ENCODE results near the gene SORBS2. TPM values are rescaled to one million over a fixed set of nuclear protein-coding genes. Genes with fewer than 3 reads are reported as not detected.
A peak's percentile ranks its signal among the peaks of the same experiment; 100 is the strongest.

SORBS2 gene
- total and polyA plus RNA-seq, 2 donors (not counting 1 experiment from before 2014, with no cell fraction given) = 0.25 to 0.89 TPM

DNA sequence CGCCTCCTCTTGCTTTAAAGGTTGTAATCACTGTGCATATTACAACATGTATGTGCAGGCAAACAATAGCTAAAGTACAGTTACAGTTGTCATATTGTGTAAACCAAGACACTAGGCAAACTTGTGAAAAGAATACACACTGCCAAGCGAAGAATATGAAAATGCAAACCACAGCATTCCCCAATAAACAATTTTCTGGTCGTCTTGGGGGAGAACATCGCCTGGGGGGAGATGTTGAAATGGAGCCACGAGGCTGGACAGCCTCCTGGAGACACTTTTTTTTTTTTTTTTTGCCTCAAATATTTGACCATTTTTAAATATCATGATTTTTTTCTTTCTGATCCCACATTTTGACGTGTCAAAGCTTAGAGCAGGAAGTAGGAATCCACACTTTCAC lies 225.0 kb downstream of the SORBS2 start:
- peaks cover 55% of the 10 kb centered on the region for H3K27me3 Mint-ChIP-seq
- peak overlapping the region; percentile 53 for H2AFZ ChIP-seq (ENCODE audit: insufficient read depth, low read depth, low read length, poor library complexity, severe bottlenecking)

DNA sequence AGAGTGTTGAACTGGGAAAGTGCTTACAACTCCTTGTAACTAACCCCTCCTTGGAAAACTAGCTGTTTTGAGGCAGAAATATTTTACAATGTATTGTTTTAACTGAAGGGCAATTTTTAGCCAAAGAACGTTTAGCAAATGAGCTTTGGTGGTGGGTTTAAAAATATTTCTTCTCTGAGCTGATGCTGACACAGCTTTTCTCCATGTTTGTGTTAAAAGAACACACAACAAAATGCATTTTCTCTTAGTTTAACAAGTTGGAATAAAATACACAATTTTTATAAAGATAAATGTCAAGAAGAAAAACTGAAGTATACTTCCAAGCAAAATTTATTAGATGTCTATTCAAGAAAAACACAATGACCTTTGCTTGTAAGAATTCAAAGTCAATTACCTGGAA lies 226.8 kb downstream of the SORBS2 start:
- TF ChIP-seq EZH2 (IDR thresholded peaks at IDR 0.05; ENCODE audit: borderline replicate concordance, insufficient read depth, low read depth, low read length, poor library complexity, severe bottlenecking) = no peak
- TF ChIP-seq, protein P1, sequence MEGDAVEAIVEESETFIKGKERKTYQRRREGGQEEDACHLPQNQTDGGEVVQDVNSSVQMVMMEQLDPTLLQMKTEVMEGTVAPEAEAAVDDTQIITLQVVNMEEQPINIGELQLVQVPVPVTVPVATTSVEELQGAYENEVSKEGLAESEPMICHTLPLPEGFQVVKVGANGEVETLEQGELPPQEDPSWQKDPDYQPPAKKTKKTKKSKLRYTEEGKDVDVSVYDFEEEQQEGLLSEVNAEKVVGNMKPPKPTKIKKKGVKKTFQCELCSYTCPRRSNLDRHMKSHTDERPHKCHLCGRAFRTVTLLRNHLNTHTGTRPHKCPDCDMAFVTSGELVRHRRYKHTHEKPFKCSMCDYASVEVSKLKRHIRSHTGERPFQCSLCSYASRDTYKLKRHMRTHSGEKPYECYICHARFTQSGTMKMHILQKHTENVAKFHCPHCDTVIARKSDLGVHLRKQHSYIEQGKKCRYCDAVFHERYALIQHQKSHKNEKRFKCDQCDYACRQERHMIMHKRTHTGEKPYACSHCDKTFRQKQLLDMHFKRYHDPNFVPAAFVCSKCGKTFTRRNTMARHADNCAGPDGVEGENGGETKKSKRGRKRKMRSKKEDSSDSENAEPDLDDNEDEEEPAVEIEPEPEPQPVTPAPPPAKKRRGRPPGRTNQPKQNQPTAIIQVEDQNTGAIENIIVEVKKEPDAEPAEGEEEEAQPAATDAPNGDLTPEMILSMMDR (IDR thresholded peaks at IDR 0.05) = no peak

More for the DNA sequence above, 225.0 kb downstream of the SORBS2 start:
- H3K4me1 ChIP-seq (ENCODE audit: control insufficient read depth in 2 of 2, insufficient read depth in 2 of 2, low read length in 2 of 2) = peaks cover 12 to 13% of the 10 kb centered on the region in 2 donors
- ChIA-PET CTCF (interaction anchor here (0.7 to 2.3 kb wide), 4 partner anchors 9 to 487 kb away, joined by 3 to 13 read pairs (median 4); no protein-coding TSS in a partner anchor), POLR2A (interaction anchor here (0.6 kb wide), 2 partner anchors 51 to 114 kb away, joined by 3 to 6 read pairs; partner anchors contain the start of gene PDLIM3)
- no CpG with 5 or more reads among the region's 6 CpGs for WGBS (ENCODE audit: insufficient coverage)
- peaks cover 0 to 11% (median 2%) of the 10 kb centered on the region in 3 donors for H3K9me3 ChIP-seq (ENCODE audit: control extremely low read depth in 1 of 3, control insufficient read depth in 2 of 3, insufficient read depth in 1 of 3, low read length in 2 of 3)
- DNase-seq = no peak
- no peaks in the 10 kb centered on the region for H4K20me1 ChIP-seq (ENCODE audit: control insufficient read depth, insufficient read depth, low read length, poor library complexity, severe bottlenecking)
- no peaks in the 10 kb centered on the region for H3K36me3 ChIP-seq (replicated peaks in 1 of 2; ENCODE audit: control extremely low read depth in 1 of 2, control insufficient read depth in 1 of 2, extremely low read depth in 1 of 2, insufficient read depth in 2 of 2, low read length in 1 of 2)
- Mint-ChIP-seq H3K4me1 (peaks cover 27% of the 10 kb centered on the region), H3K27ac (peak overlapping the region; percentile 93), H3K9me3 (ENCODE audit: insufficient read depth) (peaks cover 4% of the 10 kb centered on the region), H3K4me3 (peak overlapping the region; percentile 88)
- no peaks in the 10 kb centered on the region for H3K79me2 ChIP-seq (ENCODE audit: control insufficient read depth, insufficient read depth, low read length)
- H3K9ac ChIP-seq (ENCODE audit: low read length) = peak overlapping the region; percentile 55
- TF ChIP-seq, protein P1 (IDR thresholded peaks at IDR 0.05) = no peak
- no peak for TF ChIP-seq EZH2 (IDR thresholded peaks at IDR 0.05; ENCODE audit: borderline replicate concordance, insufficient read depth, low read depth, low read length, poor library complexity, severe bottlenecking)
- peaks cover 0 to 13% (median 12%) of the 10 kb centered on the region in 4 experiments for H3K27me3 ChIP-seq (replicated peaks in 1 of 4; ENCODE audit: control extremely low read depth in 1 of 4, control insufficient read depth in 3 of 4, insufficient read depth in 4 of 4, low read length in 3 of 4)
- intact Hi-C loops (cut with micrococcal nuclease) = loop anchor here (1.0 to 5.0 kb wide), 4 partner anchors 10 to 385 kb away; partner anchors contain the start of genes CCDC110, CFAP97 and LRP2BP
- no peak overlapping the region for H3K27ac ChIP-seq (ENCODE audit: low read length in 2 of 2)
- H3K4me2 ChIP-seq (replicated peaks; ENCODE audit: low read depth, low read length, poor library complexity, severe bottlenecking) = peak overlapping the region; percentile 74
- H3K4me3 ChIP-seq (ENCODE audit: control extremely low read depth in 1 of 5, extremely low read depth in 1 of 5, insufficient read depth in 1 of 5, low read depth in 2 of 5, low read length in 4 of 5) = peak overlapping the region in 3 of 5 experiments; percentile 37 to 59 (median 43)
- ATAC-seq (ENCODE audit: low read depth) = no peak

More for the DNA sequence above, 226.8 kb downstream of the SORBS2 start:
- Mint-ChIP-seq H3K9me3 (ENCODE audit: insufficient read depth) (peaks cover 4% of the 10 kb centered on the region), H3K27me3 (peaks cover 47% of the 10 kb centered on the region), H3K4me3 (no peak overlapping the region), H3K4me1 (peaks cover 27% of the 10 kb centered on the region), H3K27ac (no peak overlapping the region)
- no peaks in the 10 kb centered on the region for H4K20me1 ChIP-seq (ENCODE audit: control insufficient read depth, insufficient read depth, low read length, poor library complexity, severe bottlenecking)
- H3K9ac ChIP-seq (ENCODE audit: low read length) = no peak overlapping the region
- H2AFZ ChIP-seq (ENCODE audit: insufficient read depth, low read depth, low read length, poor library complexity, severe bottlenecking) = no peak overlapping the region
- no CpG with 5 or more reads among the region's 1 CpG for WGBS (ENCODE audit: insufficient coverage)
- intact Hi-C loops (cut with micrococcal nuclease) = loop anchor here (5.0 kb wide), 1 partner anchor 383 kb away; the partner anchor contains the start of gene CFAP97
- H3K36me3 ChIP-seq (replicated peaks in 1 of 2; ENCODE audit: control extremely low read depth in 1 of 2, control insufficient read depth in 1 of 2, extremely low read depth in 1 of 2, insufficient read depth in 2 of 2, low read length in 1 of 2) = no peaks in the 10 kb centered on the region
- peaks cover 0 to 12% (median 11%) of the 10 kb centered on the region in 4 experiments for H3K27me3 ChIP-seq (replicated peaks in 1 of 4; ENCODE audit: control extremely low read depth in 1 of 4, control insufficient read depth in 3 of 4, insufficient read depth in 4 of 4, low read length in 3 of 4)
- H3K4me1 ChIP-seq (ENCODE audit: control insufficient read depth in 2 of 2, insufficient read depth in 2 of 2, low read length in 2 of 2) = peaks cover 12 to 13% of the 10 kb centered on the region in 2 donors
- CTCF ChIA-PET = interaction anchor here (0.8 to 1.1 kb wide), 2 partner anchors 9 to 13 kb away, joined by 3 read pairs; no protein-coding TSS in a partner anchor
- no peak for ATAC-seq (ENCODE audit: low read depth)
- no peak overlapping the region for H3K4me3 ChIP-seq (ENCODE audit: control extremely low read depth in 1 of 5, extremely low read depth in 1 of 5, insufficient read depth in 1 of 5, low read depth in 2 of 5, low read length in 4 of 5)
- POLR2A ChIA-PET = no interaction called here
- no peaks in the 10 kb centered on the region for H3K79me2 ChIP-seq (ENCODE audit: control insufficient read depth, insufficient read depth, low read length)
- no peak overlapping the region for H3K27ac ChIP-seq (ENCODE audit: low read length in 2 of 2)
- no peak for DNase-seq
- peaks cover 0 to 11% (median 2%) of the 10 kb centered on the region in 3 donors for H3K9me3 ChIP-seq (ENCODE audit: control extremely low read depth in 1 of 3, control insufficient read depth in 2 of 3, insufficient read depth in 1 of 3, low read length in 2 of 3)
- no peak overlapping the region for H3K4me2 ChIP-seq (replicated peaks; ENCODE audit: low read depth, low read length, poor library complexity, severe bottlenecking)
